GM23338 (cell line): ENCODE results near the gene MED13L.

ENCODE experiments used
- EZH2 ChIP-seq: fragments of 200-600 bp; sonication (generic); IDR thresholded peaks from one replicate; pipeline ENCODE4 v1.8.0; 2017; ENCODE audit warnings: antibody characterized with exemption, mild to moderate bottlenecking, low read depth; ENCODE audit not compliant: unreplicated experiment
- EZH2phosphoT487 ChIP-seq: fragments of 200-600 bp; sonication (generic); IDR thresholded peaks from one replicate; pipeline ENCODE4 v1.8.1; 2018; ENCODE audit warnings: antibody characterized with exemption; ENCODE audit not compliant: unreplicated experiment
- JUNB ChIP-seq: IDR thresholded peaks from one replicate; pipeline ENCODE4 v1.6.1; 2016; ENCODE audit warnings: antibody characterized with exemption; ENCODE audit not compliant: unreplicated experiment
- POLR2AphosphoS5 ChIP-seq: IDR thresholded peaks from 2 replicates; pipeline ENCODE4 v1.6.1; 2016; ENCODE audit warnings: antibody characterized with exemption, low read depth
- REST ChIP-seq: IDR thresholded peaks from one replicate; pipeline ENCODE4 v1.6.1; 2018; ENCODE audit warnings: antibody characterized with exemption; ENCODE audit not compliant: unreplicated experiment
- TF ChIP-seq, protein P1 (sequence below), 2 experiments: fragments of 200-600 bp in 1 of 2; sonication (generic) in 1 of 2; conservative IDR thresholded peaks; 2 replicates each; pipeline versions ENCODE4 v1.5.1 to v1.6.1; 2016 to 2017; ENCODE audit warnings: antibody characterized with exemption in 2 of 2, low read depth in 2 of 2, mild to moderate bottlenecking in 2 of 2, moderate library complexity in 1 of 2

DNA sequence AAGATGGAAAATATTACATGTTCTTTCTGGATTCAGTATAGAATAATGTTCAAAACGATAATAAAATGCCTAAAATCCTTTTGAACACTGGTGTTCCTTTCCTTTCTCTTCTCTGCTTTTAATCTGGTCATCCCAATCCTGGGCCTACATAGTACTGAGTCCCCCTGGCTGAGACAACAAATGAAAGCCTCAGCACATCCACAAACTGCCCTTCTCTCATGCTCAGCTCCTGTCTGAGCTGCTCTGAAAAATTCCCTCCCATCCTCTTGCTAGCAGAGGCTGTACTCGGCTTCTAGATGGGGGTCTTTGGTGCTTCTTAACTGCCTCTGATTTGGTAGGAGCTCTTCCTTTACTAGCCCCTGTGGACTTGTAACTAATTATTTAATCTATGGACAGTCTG lies 232.3 kb downstream of the MED13L start:
- TF ChIP-seq EZH2 (no peak), EZH2phosphoT487 (no peak), POLR2AphosphoS5 (no peak), JUNB (no peak), REST (no peak)
- TF ChIP-seq, protein P1, sequence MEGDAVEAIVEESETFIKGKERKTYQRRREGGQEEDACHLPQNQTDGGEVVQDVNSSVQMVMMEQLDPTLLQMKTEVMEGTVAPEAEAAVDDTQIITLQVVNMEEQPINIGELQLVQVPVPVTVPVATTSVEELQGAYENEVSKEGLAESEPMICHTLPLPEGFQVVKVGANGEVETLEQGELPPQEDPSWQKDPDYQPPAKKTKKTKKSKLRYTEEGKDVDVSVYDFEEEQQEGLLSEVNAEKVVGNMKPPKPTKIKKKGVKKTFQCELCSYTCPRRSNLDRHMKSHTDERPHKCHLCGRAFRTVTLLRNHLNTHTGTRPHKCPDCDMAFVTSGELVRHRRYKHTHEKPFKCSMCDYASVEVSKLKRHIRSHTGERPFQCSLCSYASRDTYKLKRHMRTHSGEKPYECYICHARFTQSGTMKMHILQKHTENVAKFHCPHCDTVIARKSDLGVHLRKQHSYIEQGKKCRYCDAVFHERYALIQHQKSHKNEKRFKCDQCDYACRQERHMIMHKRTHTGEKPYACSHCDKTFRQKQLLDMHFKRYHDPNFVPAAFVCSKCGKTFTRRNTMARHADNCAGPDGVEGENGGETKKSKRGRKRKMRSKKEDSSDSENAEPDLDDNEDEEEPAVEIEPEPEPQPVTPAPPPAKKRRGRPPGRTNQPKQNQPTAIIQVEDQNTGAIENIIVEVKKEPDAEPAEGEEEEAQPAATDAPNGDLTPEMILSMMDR (conservative IDR thresholded peaks at IDR 0.05; ENCODE audit: low read depth in 2 of 2): no peak
